HuH-7 (cell line): ENCODE results near the gene LSM4.
"Not testable (repeated sequence)": the region's sequence is repeated elsewhere in the genome, so short reads cannot be mapped to it uniquely, and the experiment has no call there.

ENCODE experiments used
- DNase-seq: peaks from one replicate; pipeline ENCODE4 v3.0.0; 2011; ENCODE audit warnings: low spot score

Gene LSM4

GRCh38 chr19:18340990-18341868, 18.4 kb upstream of the LSM4 start:
- DNase-seq = no peak

- peak; percentile 82 for DNase-seq
Observed at GRCh38 chr19:18340190-18340989, 17.5 kb upstream of the LSM4 start, which contains the start of gene PGPEP1. Gene PGPEP1 (plus strand): TSS chr19:18340598. CDS start chr19:18340682, 84 bp downstream.

GRCh38 chr19:18339723-18340122, 16.8 kb upstream of the LSM4 start:
- DNase-seq = peak; percentile 55

- no peak for DNase-seq
Observed at GRCh38 chr19:18338541-18338940, 15.7 kb upstream of the LSM4 start.

GRCh38 chr19:18336121-18336520, 13.2 kb upstream of the LSM4 start:
- DNase-seq = no peak

GRCh38 chr19:18333680-18334079, 10.8 kb upstream of the LSM4 start:
- DNase-seq = no peak

GRCh38 chr19:18332917-18333530, 10.1 kb upstream of the LSM4 start:
- DNase-seq = no peak

- DNase-seq = no peak
Observed at GRCh38 chr19:18330868-18331267, 8.0 kb upstream of the LSM4 start.

- DNase-seq = no peak
Observed at GRCh38 chr19:18329035-18329376, 6.1 kb upstream of the LSM4 start.

- peak; percentile 98 for DNase-seq
Observed at GRCh38 chr19:18328340-18329034, 5.6 kb upstream of the LSM4 start.

GRCh38 chr19:18326772-18327171, 3.9 kb upstream of the LSM4 start:
- no peak for DNase-seq

- not testable (repeated sequence) for DNase-seq
Observed at GRCh38 chr19:18324373-18324731, 1.5 kb upstream of the LSM4 start.

GRCh38 chr19:18322318-18322758, 538 bp downstream of the LSM4 start:
- peak; percentile 59 for DNase-seq

GRCh38 chr19:18321734-18322102, 1.2 kb downstream of the LSM4 start:
- DNase-seq = no peak

GRCh38 chr19:18320865-18321733, 1.8 kb downstream of the LSM4 start:
- DNase-seq = no peak

GRCh38 chr19:18319591-18320135, 3.2 kb downstream of the LSM4 start:
- peak; percentile 64 for DNase-seq

GRCh38 chr19:18317961-18318800, 4.7 kb downstream of the LSM4 start:
- DNase-seq = no peak

- DNase-seq = no peak
Observed at GRCh38 chr19:18313398-18313797, 9.5 kb downstream of the LSM4 start.

- DNase-seq = no peak
Observed at GRCh38 chr19:18312092-18312534, 10.8 kb downstream of the LSM4 start.
